Retinal pigment epithelial cell (primary cell): ENCODE results near the gene MPST.

Experiments
- DNase-seq: peaks from one replicate; pipeline ENCODE4 v3.0.0-alpha.2; 2010; ENCODE audit warnings: low read depth
- H3K4me3 ChIP-seq: 2 replicates; pipeline ENCODE4 v1.5.1; 2011; ENCODE audit warnings: mild to moderate bottlenecking, low read length, control low read depth, moderate library complexity
- CTCF ChIP-seq: conservative IDR thresholded peaks from 2 replicates; pipeline ENCODE4 v1.5.1; 2011; ENCODE audit warnings: low read depth, low read length, control low read depth, inconsistent platforms

Gene MPST

GRCh38 chr22:37019309-37020191 lies at the start of gene MPST, which contains the start of gene TST:
TSS of gene MPST (plus strand) at chr22:37019742. CDS start at chr22:37019837, 95 bp downstream.
TSS of gene TST (minus strand) at chr22:37019447. CDS start at chr22:37018732, 715 bp downstream.
- peak within 1 kb of the TSS; percentile 81 for H3K4me3 ChIP-seq
- DNase-seq, result no peak
- TF ChIP-seq CTCF, result no peak

DNA sequence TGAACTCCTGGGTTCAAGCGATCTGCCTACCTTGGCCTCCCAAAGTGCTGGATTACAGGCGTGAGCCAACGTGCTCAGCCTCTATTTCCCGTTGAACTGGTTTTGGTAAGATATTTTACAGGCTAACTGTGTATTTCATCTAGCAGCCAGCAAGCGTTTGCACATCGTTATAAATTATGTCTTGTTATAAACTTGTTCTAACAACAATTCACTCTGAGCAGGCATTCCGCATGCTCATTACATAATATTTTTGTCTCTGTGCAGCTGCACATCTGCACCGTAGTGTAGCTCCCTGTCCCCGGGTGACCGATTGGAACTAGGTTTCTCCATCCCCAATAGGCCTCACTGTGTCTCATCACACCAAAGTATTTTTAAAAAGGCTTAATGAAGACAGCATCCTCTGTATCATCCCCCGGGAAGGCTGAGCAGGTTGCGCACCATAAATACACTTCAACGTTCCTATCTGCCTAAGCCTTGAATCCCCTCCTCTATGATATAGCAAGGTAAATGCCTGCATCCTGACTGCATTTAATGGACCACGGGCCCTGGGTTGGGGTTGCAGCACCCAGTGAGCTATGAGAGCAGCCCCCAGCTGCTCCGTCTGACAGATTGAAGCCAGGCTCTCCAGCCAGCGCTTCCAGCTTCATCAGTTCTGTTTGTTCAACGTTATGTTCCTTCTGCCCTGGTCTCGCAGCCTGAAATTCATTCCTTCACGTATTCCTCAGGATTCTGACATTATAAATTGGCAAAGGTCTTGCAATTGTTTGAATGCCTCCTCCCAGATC lies 48.0 kb upstream of the MPST start:
- H3K4me3 ChIP-seq, result no peak overlapping the region
- no peak for TF ChIP-seq CTCF
- no peak for DNase-seq

DNA sequence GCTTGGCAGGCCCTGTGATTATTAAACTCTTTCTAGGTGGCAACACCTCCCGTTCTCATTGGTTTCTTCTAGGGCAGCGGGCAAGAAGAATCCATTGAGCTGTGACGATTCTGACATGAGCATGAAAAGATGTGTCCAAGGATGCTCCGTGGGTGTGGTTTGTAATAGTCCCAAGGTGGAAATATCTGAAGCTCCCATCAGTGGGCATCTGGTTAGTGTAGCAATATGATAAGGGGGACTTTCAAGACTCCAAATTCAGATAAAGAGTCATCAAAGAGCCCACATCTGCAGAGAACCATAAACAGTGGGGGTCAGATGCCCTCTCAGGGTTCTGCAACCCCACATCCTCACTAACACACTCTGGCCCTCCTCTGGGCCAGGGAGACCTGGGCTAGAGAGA lies 42.9 kb upstream of the MPST start:
- DNase-seq, result no peak
- H3K4me3 ChIP-seq, result no peak overlapping the region
- TF ChIP-seq CTCF, result no peak

- peak; percentile 63 for TF ChIP-seq CTCF
- DNase-seq, result no peak
- peak overlapping the region; percentile 47 for H3K4me3 ChIP-seq
These were observed 42.1 kb upstream of the MPST start for GRCh38 chr22:36977401-36977861.

DNA sequence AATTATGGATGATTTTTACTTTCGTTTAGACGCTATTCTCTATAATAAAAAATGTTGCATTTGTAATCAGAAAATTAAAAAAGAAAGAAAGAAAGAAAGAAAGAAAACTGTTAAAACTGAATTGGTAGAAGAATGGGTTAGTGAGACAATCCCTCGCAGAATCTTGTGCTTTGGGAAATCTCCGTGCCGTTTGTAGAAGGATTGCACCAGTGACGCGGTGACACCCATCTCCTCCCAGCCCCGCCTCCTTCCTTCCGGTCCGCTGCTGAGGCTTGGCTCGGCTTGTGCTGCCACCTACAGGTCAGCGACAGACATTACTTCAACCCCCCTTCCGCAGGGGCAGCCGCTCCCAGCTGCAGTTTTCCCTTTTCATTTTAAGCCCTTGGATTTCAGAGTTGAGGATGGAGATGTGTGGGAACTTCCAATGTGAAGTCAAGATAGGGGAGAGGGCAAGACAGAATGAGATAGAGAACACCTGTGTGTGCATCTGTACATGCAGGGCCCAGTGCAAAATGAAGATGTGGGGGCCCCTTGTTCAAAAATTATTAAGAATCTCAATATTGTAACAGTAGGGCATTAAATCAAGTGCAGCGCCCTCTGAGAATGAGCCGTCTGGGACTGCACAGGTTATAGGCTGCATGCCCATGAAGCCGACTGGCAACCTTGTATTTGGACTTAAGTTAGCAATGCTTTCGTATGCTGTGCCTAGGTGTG lies 41.4 kb upstream of the MPST start:
- H3K4me3 ChIP-seq, result peak overlapping the region; percentile 47
- peak; percentile 89 for TF ChIP-seq CTCF
- DNase-seq, result peak; percentile 22

DNA sequence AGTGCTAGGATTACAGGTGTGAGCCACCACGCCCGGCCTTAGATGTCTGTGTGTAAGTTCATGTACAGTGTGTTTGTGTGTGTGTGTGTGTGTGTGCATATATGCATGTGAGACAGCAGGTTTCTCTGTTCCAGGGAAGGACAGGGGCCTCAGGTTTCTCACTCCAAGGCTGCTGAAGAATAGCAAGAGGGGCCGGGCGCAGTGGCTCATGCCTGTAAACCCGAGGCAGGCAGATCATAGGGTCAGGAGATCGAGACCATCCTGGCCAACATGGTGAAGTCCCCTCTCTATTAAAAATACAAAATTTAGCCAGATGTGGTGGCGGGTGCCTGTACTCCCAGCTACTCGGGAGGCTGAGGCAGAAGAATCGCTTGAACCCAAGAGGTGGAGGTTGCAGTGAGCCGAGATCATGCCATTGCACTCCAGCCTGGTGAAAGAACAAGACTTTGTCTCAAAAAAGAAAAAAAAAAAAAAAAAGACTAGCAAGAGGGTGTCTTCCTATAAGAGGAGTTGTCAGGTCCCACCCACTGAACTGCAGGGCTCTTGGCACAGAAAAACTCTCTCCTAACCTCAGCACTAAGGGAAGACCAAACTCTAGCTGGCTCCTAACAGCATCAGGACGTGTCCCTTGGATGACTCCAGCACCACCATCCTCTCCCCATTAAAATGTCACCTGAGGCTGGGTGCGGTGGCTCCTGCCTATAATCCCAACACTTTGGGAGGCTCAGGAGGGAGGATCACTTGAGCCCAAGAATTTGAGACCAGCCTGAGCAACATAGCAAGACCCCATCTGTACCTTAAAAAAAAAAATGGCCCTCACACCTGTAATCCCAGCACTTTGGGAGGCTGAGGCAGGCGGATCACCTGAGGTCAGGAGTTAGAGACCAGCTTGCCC lies 40.3 kb upstream of the MPST start:
- no peak overlapping the region for H3K4me3 ChIP-seq
- DNase-seq, result no peak
- no peak for TF ChIP-seq CTCF
